PC-3 (cell line): Measurements from ENCODE around the gene PLXNB3. TPM values are rescaled to one million over a fixed set of nuclear protein-coding genes. Genes with fewer than 3 reads are reported as not detected.
"Not testable (repeated sequence)": the region's sequence is repeated elsewhere in the genome, so short reads cannot be mapped to it uniquely, and the experiment has no call there.

ENCODE experiments used
- ATAC-seq: fragments of 200-7000 bp; cut with Tn5 transposase; 2 replicates; pipeline ENCODE4 v1.9.1; 2020; ENCODE audit warnings: mild to moderate bottlenecking, moderate library complexity
- BruUV-seq: library from RNA; stranded (reverse); fragments of 400-500 nt; replicated peaks from 2 replicates; lab custom pipeline; 2021; lab: Mats Ljungman, UMichigan
- CTCF ChIA-PET: fragments of 300-600 bp; sonication (Branson Sonifier 250); formaldehyde crosslinking; loops from one replicate; lab custom pipeline; 2022; ENCODE audit warnings: antibody characterized with exemption; lab: Charles Lee
- POLR2A ChIA-PET: fragments of 300-600 bp; sonication (Branson Sonifier 250); formaldehyde crosslinking; loops from one replicate; lab custom pipeline; 2022; ENCODE audit warnings: antibody characterized with exemption; ENCODE audit not compliant: unreplicated experiment; lab: Charles Lee
- DNase-seq: peaks from one replicate; pipeline ENCODE4 v3.0.0-alpha.2; 2015
- H2AFZ ChIP-seq: fragments of 300-600 bp; sonication (generic); 2 replicates; pipeline ENCODE4 v1.6.0; 2016; ENCODE audit warnings: antibody characterized with exemption, low read length
- H3F3A ChIP-seq: fragments of 300-600 bp; sonication (generic); one replicate; pipeline ENCODE4 v1.6.0; 2017; ENCODE audit warnings: antibody characterized with exemption, low read length, control low read depth, mild to moderate bottlenecking; ENCODE audit not compliant: unreplicated experiment
- H3K27ac ChIP-seq: fragments of 300-600 bp; sonication (generic); 2 replicates; pipeline ENCODE4 v1.5.1; 2016; ENCODE audit warnings: mild to moderate bottlenecking, low read length
- H3K27me3 ChIP-seq: fragments of 300-600 bp; sonication (generic); 2 replicates; pipeline ENCODE4 v1.6.1; 2016; ENCODE audit warnings: low read length, mixed read lengths
- H3K36me3 ChIP-seq: fragments of 300-600 bp; sonication (generic); 2 replicates; pipeline ENCODE4 v1.6.1; 2016; ENCODE audit warnings: low read depth, mixed run types, low read length, mixed read lengths
- H3K4me1 ChIP-seq: fragments of 300-600 bp; sonication (generic); 2 replicates; pipeline ENCODE4 v1.5.1; 2016; ENCODE audit warnings: low read length; ENCODE audit not compliant: insufficient read depth
- H3K4me2 ChIP-seq: fragments of 300-600 bp; sonication (generic); 2 replicates; pipeline ENCODE4 v1.6.0; 2016; ENCODE audit warnings: low read length
- H3K4me3 ChIP-seq: fragments of 300-600 bp; sonication (generic); 2 replicates; pipeline ENCODE4 v1.5.1; 2016; ENCODE audit warnings: mild to moderate bottlenecking, low read length, mixed read lengths
- H3K79me2 ChIP-seq: fragments of 300-600 bp; sonication (generic); 2 replicates; pipeline ENCODE4 v1.6.1; 2017; ENCODE audit warnings: low read length, mixed read lengths
- H3K9ac ChIP-seq: fragments of 300-600 bp; sonication (generic); 2 replicates; pipeline ENCODE4 v1.6.0; 2016; ENCODE audit warnings: mild to moderate bottlenecking, low read length
- H3K9me2 ChIP-seq: fragments of 300-600 bp; sonication (generic); replicated peaks from 2 replicates; pipeline ENCODE4 v1.6.1; 2016; ENCODE audit warnings: mixed run types, low read length, mixed read lengths
- H3K9me3 ChIP-seq: fragments of 300-600 bp; sonication (generic); 2 replicates; pipeline ENCODE4 v1.6.1; 2016; ENCODE audit warnings: low read length, mixed read lengths
- H4K20me1 ChIP-seq: fragments of 300-600 bp; sonication (generic); 2 replicates; pipeline ENCODE4 v1.6.1; 2016; ENCODE audit warnings: low read length, mixed read lengths
- EZH2 ChIP-seq: fragments of 300-600 bp; sonication (generic); IDR thresholded peaks from one replicate; pipeline ENCODE4 v1.6.1; 2017; ENCODE audit warnings: antibody characterized with exemption, mild to moderate bottlenecking, low read length; ENCODE audit not compliant: unreplicated experiment
- EZH2phosphoT487 ChIP-seq: fragments of 300-600 bp; sonication (generic); IDR thresholded peaks from 2 replicates; pipeline ENCODE4 v1.6.1; 2018; ENCODE audit warnings: mild to moderate bottlenecking, antibody characterized with exemption, low read length, borderline replicate concordance
- intact Hi-C: fragments of 100-400 bp; cut with micrococcal nuclease; formaldehyde crosslinking; loops from 2 replicates; pipeline ENCODE4 v1.9.0; 2023
- total RNA-seq: library from RNA; depleted of rRNA; stranded (reverse); fragments of >200 nt; gene quantifications from 2 replicates; pipeline ENCODE4 v1.2.3, GENCODE V29; 2014
- TF ChIP-seq, protein P1 (sequence below): fragments of 300-600 bp; sonication (generic); conservative IDR thresholded peaks from 2 replicates; pipeline ENCODE4 v1.5.1; 2017; ENCODE audit warnings: antibody characterized with exemption, low read depth, mild to moderate bottlenecking, low read length

The PLXNB3 gene
- total RNA-seq, 1 experiment from 2014 or later, result 27.3 TPM

- Histone ChIP-seq H3K4me3 (no peak overlapping the region), H4K20me1 (no peaks in the 10 kb centered on the region), H3K27me3 (no peaks in the 10 kb centered on the region), H3K4me2 (no peak overlapping the region), H3K36me3 (no peaks in the 10 kb centered on the region), H3K4me1 (no peaks in the 10 kb centered on the region), H3F3A (no peaks in the 10 kb centered on the region), H3K79me2 (no peaks in the 10 kb centered on the region), H3K9me3 (no peaks in the 10 kb centered on the region), H3K9ac (no peak overlapping the region), H3K9me2 (no peaks in the 10 kb centered on the region), H3K27ac (no peak overlapping the region), H2AFZ (no peak overlapping the region)
- intact Hi-C loops, result no loop called here
- ChIA-PET POLR2A (no interaction called here), CTCF (no interaction called here)
- BruUV-seq, result no TSS peak
- no peak for ATAC-seq
- DNase-seq, result no peak
- TF ChIP-seq EZH2phosphoT487 (no peak), EZH2 (no peak)
- TF ChIP-seq, protein P1, sequence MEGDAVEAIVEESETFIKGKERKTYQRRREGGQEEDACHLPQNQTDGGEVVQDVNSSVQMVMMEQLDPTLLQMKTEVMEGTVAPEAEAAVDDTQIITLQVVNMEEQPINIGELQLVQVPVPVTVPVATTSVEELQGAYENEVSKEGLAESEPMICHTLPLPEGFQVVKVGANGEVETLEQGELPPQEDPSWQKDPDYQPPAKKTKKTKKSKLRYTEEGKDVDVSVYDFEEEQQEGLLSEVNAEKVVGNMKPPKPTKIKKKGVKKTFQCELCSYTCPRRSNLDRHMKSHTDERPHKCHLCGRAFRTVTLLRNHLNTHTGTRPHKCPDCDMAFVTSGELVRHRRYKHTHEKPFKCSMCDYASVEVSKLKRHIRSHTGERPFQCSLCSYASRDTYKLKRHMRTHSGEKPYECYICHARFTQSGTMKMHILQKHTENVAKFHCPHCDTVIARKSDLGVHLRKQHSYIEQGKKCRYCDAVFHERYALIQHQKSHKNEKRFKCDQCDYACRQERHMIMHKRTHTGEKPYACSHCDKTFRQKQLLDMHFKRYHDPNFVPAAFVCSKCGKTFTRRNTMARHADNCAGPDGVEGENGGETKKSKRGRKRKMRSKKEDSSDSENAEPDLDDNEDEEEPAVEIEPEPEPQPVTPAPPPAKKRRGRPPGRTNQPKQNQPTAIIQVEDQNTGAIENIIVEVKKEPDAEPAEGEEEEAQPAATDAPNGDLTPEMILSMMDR, result no peak
These were observed 17.7 kb upstream of the PLXNB3 start for GRCh38 chrX:153746359-153746758.

DNA sequence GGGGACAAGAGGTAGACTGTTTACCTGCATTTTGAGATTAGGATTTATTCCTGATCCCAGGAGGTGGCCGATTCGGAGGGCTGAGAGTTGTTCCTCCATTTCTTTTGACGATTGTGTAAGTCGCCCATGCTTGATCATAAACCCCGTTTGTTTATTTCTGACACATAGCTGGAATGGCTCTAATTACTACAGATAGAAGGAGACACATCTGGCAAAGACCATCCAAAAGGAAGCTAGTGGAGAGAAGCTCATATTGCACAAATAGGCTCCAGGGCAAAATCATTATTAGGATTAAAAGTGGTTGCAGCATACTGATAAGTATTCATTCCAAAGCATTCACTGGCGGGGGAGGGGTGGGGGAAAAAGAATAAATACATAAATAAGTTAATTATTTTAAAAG is 17.1 kb upstream of the PLXNB3 start:
- not testable (repeated sequence) for H4K20me1 ChIP-seq

DNA sequence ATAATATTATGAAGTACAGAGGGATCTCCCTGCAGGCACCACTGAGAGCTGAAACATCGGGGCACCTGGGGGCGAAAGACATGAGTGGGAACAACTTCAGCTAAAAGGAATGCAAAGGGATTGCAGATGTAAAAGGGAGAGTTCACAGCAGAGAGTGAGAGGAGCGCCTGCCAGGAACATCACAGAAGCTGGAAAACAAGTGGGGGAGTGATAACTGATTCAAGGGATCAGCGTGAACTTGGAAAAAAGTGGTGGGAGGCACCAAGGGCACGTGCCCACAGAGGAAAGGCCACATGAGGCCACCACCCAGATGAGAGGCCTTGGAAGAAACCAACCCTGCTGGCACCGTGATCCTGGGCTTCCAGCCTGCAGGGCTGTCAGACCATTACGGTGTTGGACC is 15.0 kb upstream of the PLXNB3 start:
- H3K9me2 ChIP-seq, DNase-seq, H3K9me3 ChIP-seq, H4K20me1 ChIP-seq, H3F3A ChIP-seq, H3K36me3 ChIP-seq, POLR2A ChIA-PET, H3K4me2 ChIP-seq, ATAC-seq, H3K9ac ChIP-seq, H3K27ac ChIP-seq, H2AFZ ChIP-seq, H3K4me1 ChIP-seq, CTCF ChIA-PET, H3K27me3 ChIP-seq, BruUV-seq, H3K79me2 ChIP-seq, intact Hi-C loops, H3K4me3 ChIP-seq: not testable (repeated sequence)

More for the DNA sequence above, 17.1 kb upstream of the PLXNB3 start:
- H3K27me3 ChIP-seq, H3K9me3 ChIP-seq, intact Hi-C loops, H3K27ac ChIP-seq, H3K4me2 ChIP-seq, H3K79me2 ChIP-seq, H3K36me3 ChIP-seq, H3K4me3 ChIP-seq, H3K9me2 ChIP-seq, H3K4me1 ChIP-seq, POLR2A ChIA-PET, H3F3A ChIP-seq, ATAC-seq, H2AFZ ChIP-seq, BruUV-seq, H3K9ac ChIP-seq, DNase-seq, CTCF ChIA-PET: not testable (repeated sequence)

- no TSS peak for BruUV-seq
- H3K27ac ChIP-seq, result no peak overlapping the region
- ChIA-PET POLR2A (no interaction called here), CTCF (no interaction called here)
- no peaks in the 10 kb centered on the region for H3F3A ChIP-seq
- TF ChIP-seq EZH2 (no peak), EZH2phosphoT487 (no peak)
- TF ChIP-seq, protein P1, result no peak
- H3K4me3 ChIP-seq, result no peak overlapping the region
- H3K9me3 ChIP-seq, result no peaks in the 10 kb centered on the region
- no peak overlapping the region for H2AFZ ChIP-seq
- intact Hi-C loops, result no loop called here
- H4K20me1 ChIP-seq, result no peaks in the 10 kb centered on the region
- DNase-seq (no peak), ATAC-seq (no peak)
- H3K4me2 ChIP-seq, result no peak overlapping the region
- no peaks in the 10 kb centered on the region for H3K9me2 ChIP-seq
- no peaks in the 10 kb centered on the region for H3K36me3 ChIP-seq
- H3K79me2 ChIP-seq, result no peaks in the 10 kb centered on the region
- no peaks in the 10 kb centered on the region for H3K4me1 ChIP-seq
- H3K9ac ChIP-seq, result no peak overlapping the region
- H3K27me3 ChIP-seq, result no peaks in the 10 kb centered on the region
These were observed 13.8 kb upstream of the PLXNB3 start for GRCh38 chrX:153750127-153750774.
